OCI-LY3 (cell line): Measurements from ENCODE around the gene SMIM21.

ENCODE experiments used
- EZH2phosphoT487 ChIP-seq: fragments of 200-600 bp; shearing (Covaris generic); IDR thresholded peaks from 2 replicates; pipeline ENCODE4 v1.6.1; 2018; ENCODE audit warnings: antibody characterized with exemption, mixed run types, low read depth
- TF ChIP-seq, protein P1 (sequence below): fragments of 200-600, 300-600 bp; sonication (generic); IDR thresholded peaks from 2 replicates; pipeline ENCODE4 v1.5.1; 2014; ENCODE audit warnings: antibody characterized with exemption, low read length, low read depth

DNA sequence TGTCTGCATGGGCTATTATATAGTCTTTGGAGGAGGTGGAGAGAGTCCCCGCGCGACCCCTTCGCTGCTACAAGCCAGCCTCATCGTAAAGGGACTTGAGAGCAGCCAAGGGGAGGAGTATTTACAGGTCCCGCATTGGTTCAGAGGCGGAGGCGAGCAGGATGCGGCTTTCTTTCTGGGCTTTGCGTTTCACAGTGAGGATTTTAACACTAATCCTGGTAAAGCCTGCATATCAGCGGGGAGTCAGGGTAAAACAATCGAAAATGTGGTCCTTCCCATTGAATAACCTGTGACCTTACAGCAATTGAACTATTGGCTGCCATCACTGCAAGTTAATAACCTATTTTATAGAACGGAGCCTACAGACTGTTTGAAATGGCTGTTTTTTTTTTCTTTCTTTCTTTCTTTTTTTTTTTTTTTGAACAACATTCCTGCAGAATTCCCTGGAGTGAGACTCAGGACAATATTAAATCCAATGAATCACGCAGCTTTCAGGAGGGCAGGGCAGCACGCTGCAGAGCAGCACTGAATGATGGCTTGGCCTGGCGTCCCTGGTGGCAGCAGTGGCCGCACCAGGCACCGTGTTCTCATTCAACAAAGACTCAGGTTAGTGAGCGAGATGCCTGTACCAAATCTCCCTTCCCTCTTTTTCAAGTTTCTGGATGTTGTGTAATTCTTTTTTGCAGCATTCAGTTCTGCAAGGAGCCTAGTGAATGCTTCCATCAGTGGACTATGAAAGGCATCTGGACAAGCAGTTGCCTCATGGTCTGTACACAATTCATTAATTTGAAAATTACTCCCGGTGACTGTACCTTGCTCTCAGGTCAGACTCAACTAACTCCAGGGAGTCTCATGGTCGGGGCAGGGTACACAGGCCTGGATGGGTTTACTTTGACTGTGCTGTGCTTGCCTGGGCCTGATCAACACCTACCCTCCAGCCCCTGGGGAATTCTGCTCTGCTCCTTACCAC is 19.8 kb downstream of the SMIM21 start:
- TF ChIP-seq, protein P1, sequence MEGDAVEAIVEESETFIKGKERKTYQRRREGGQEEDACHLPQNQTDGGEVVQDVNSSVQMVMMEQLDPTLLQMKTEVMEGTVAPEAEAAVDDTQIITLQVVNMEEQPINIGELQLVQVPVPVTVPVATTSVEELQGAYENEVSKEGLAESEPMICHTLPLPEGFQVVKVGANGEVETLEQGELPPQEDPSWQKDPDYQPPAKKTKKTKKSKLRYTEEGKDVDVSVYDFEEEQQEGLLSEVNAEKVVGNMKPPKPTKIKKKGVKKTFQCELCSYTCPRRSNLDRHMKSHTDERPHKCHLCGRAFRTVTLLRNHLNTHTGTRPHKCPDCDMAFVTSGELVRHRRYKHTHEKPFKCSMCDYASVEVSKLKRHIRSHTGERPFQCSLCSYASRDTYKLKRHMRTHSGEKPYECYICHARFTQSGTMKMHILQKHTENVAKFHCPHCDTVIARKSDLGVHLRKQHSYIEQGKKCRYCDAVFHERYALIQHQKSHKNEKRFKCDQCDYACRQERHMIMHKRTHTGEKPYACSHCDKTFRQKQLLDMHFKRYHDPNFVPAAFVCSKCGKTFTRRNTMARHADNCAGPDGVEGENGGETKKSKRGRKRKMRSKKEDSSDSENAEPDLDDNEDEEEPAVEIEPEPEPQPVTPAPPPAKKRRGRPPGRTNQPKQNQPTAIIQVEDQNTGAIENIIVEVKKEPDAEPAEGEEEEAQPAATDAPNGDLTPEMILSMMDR, result no peak
- TF ChIP-seq EZH2phosphoT487, result no peak
